IPS-18a (cell line): Measurements from ENCODE around the gene MICAL2.

Experiments used
- H3K27ac ChIP-seq: one replicate; pipeline ENCODE4 v1.5.1; 2013; ENCODE audit warnings: low read length
- H3K27me3 ChIP-seq: one replicate; pipeline ENCODE4 v1.6.1; 2013; ENCODE audit warnings: mild to moderate bottlenecking, low read length; ENCODE audit not compliant: control insufficient read depth, insufficient read depth
- H3K36me3 ChIP-seq: one replicate; pipeline ENCODE4 v1.6.1; 2013; ENCODE audit warnings: low read depth, low read length; ENCODE audit not compliant: control insufficient read depth
- H3K4me1 ChIP-seq: one replicate; pipeline ENCODE4 v1.6.1; 2013; ENCODE audit warnings: low read depth, low read length; ENCODE audit not compliant: control insufficient read depth
- H3K4me3 ChIP-seq: one replicate; pipeline ENCODE4 v1.5.1; 2013; ENCODE audit warnings: low read length
- H3K9ac ChIP-seq: one replicate; pipeline ENCODE4 v1.6.1; 2013; ENCODE audit warnings: mild to moderate bottlenecking, low read length, moderate library complexity
- H3K9me3 ChIP-seq: one replicate; pipeline ENCODE4 v1.6.1; 2013; ENCODE audit warnings: low read depth, low read length; ENCODE audit not compliant: control insufficient read depth

MICAL2 gene

GRCh38 chr11:12303421-12304149 lies 193.2 kb downstream of the MICAL2 start:
- H3K9ac ChIP-seq = no peak overlapping the region
- H3K27ac ChIP-seq = no peak overlapping the region

GRCh38 chr11:12306830-12307229 lies 196.4 kb downstream of the MICAL2 start:
- Histone ChIP-seq H3K36me3 (no peaks in the 10 kb centered on the region), H3K9ac (no peak overlapping the region), H3K27me3 (no peaks in the 10 kb centered on the region), H3K27ac (no peak overlapping the region), H3K4me3 (no peak overlapping the region), H3K4me1 (no peaks in the 10 kb centered on the region), H3K9me3 (no peaks in the 10 kb centered on the region)

More at GRCh38 chr11:12303421-12304149, 193.2 kb downstream of the MICAL2 start:
- Histone ChIP-seq H3K4me3 (no peak overlapping the region), H3K4me1 (no peaks in the 10 kb centered on the region), H3K27me3 (no peaks in the 10 kb centered on the region), H3K9me3 (no peaks in the 10 kb centered on the region), H3K36me3 (no peaks in the 10 kb centered on the region)

GRCh38 chr11:12312132-12312531 lies 201.7 kb downstream of the MICAL2 start:
- Histone ChIP-seq H3K27me3 (no peaks in the 10 kb centered on the region), H3K36me3 (no peaks in the 10 kb centered on the region), H3K4me3 (no peak overlapping the region), H3K4me1 (no peaks in the 10 kb centered on the region), H3K9ac (no peak overlapping the region), H3K9me3 (peaks cover 3% of the 10 kb centered on the region), H3K27ac (no peak overlapping the region)
